Right renal pelvis (tissue), 4 donors: ENCODE data around the gene CD207. TPM values are rescaled to one million over a fixed set of nuclear protein-coding genes. Genes with fewer than 3 reads are reported as not detected.

ENCODE experiments used
- DNase-seq, 4 donors: peaks; one replicate each; pipeline ENCODE4 v3.0.0-alpha.2; 2013; ENCODE audit warnings: low read depth in 4 of 4, low spot score in 3 of 4, missing footprints in 1 of 4
- polyA plus RNA-seq, 4 donors: library from polyadenylated mRNA; unstranded; fragments of 120-200 nt; gene quantifications; one replicate each; pipeline ENCODE4 v1.2.1, GENCODE V29; 2013; ENCODE audit not compliant: insufficient read length in 4 of 4

Gene CD207
- polyA plus RNA-seq, 4 donors: 0.08 to 0.17 TPM; not detected in 2

- DNase-seq: no peak
Measured at GRCh38 chr2:70796262-70796661, 39.4 kb downstream of the CD207 start.

- DNase-seq: no peak
Measured at GRCh38 chr2:70795164-70795995, 40.2 kb downstream of the CD207 start.

GRCh38 chr2:70793450-70793849, 42.2 kb downstream of the CD207 start:
- DNase-seq: no peak

GRCh38 chr2:70790136-70790828, 45.3 kb downstream of the CD207 start, which contains the start of gene FIGLA:
Gene FIGLA, minus strand, starts transcription at chr2:70790643. Its CDS starts 5 bp downstream, at chr2:70790638.
- no peak for DNase-seq

- peak in 2 of 4 donors; percentile 35 to 59 for DNase-seq
Measured at GRCh38 chr2:70789304-70790135, 46.1 kb downstream of the CD207 start.

GRCh38 chr2:70785137-70785911, 50.3 kb downstream of the CD207 start:
- DNase-seq: no peak

GRCh38 chr2:70784320-70784719, 51.3 kb downstream of the CD207 start:
- DNase-seq: no peak

Other genes with a start within 250 kb of the CD207 start
- 1 to 10 TPM; 5.0 to 5.6 (median 5.3) TPM for gene ADD2, start 67.6 kb downstream of the CD207 start, polyA plus RNA-seq
- not detected for gene FIGLA, start 45.2 kb downstream of the CD207 start, polyA plus RNA-seq
- gene CLEC4F, start 15.2 kb downstream of the CD207 start, polyA plus RNA-seq: under 1 TPM in 2 of 4 donors, not detected in 2; 0.08 to 0.10 TPM
- under 1 TPM; 0.17 to 0.54 (median 0.43) TPM for gene VAX2, start 64.8 kb upstream of the CD207 start, polyA plus RNA-seq
- gene ATP6V1B1, start 100.1 kb upstream of the CD207 start, polyA plus RNA-seq: 10 to 100 TPM; 58.2 to 95.4 (median 83.4) TPM
- 1 to 10 TPM in 1 of 4 donors, under 1 TPM in 3; 0.47 to 1.1 (median 0.71) TPM for gene ANKRD53, start 142.8 kb upstream of the CD207 start, polyA plus RNA-seq
- 10 to 100 TPM; 53.3 to 66.6 (median 57.8) TPM for gene TEX261, start 159.1 kb upstream of the CD207 start, polyA plus RNA-seq
- gene NAGK, start 232.8 kb upstream of the CD207 start, polyA plus RNA-seq: 10 to 100 TPM; 65.2 to 88.1 (median 79.4) TPM